ENCODE measurements around the gene PEAK3. TPM values are rescaled to one million over a fixed set of nuclear protein-coding genes. Genes with fewer than 3 reads are reported as not detected.

Gene PEAK3
- total RNA-seq, 2 experiments from 2014 or later = 0.16 to 0.34 TPM

DNA sequence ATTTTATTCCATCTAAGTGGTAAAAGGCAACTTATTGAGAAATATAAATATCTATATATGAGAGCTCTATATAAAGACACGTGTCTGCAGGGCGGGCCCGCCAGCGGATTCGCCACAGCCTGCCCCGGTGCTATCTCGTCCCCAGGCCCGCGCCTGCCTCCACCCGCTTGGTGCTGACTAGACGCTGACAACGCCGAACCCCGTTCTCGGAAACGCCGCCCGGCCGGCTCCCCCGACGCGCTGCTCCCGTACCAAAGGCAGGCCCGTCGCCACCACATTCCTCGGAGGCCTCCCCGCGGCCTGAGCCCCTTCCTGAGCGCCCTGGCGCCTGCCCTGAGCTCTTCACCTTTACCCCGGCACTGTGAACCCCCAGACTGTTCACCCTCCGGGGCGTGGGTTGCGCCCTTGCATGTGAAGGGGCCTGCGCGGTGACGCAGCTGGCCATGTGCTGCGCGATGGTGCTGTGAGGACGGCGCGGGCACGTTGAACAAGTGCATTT lies 51.9 kb downstream of the PEAK3 start:
- Mint-ChIP-seq H3K9me3 (ENCODE audit: insufficient read depth) (no peaks in the 10 kb centered on the region), H3K27me3 (ENCODE audit: low read depth) (no peaks in the 10 kb centered on the region), H3K27ac (peak overlapping the region; percentile 71), H3K4me3 (no peak overlapping the region), H3K36me3 (ENCODE audit: low read depth) (peaks cover 42% of the 10 kb centered on the region), H3K4me1 (ENCODE audit: low read depth) (peaks cover 18% of the 10 kb centered on the region)
- DNase-seq = no peak
- ChIA-PET POLR2A (interaction anchor here (0.6 to 1.6 kb wide), 3 partner anchors 13 to 225 kb away, joined by 3 to 5 read pairs (median 4); no protein-coding TSS in a partner anchor), CTCF (interaction anchor here (0.7 kb wide), 1 partner anchor 44 kb away, joined by 3 read pairs; no protein-coding TSS in a partner anchor)
- no peak for ATAC-seq

DNA sequence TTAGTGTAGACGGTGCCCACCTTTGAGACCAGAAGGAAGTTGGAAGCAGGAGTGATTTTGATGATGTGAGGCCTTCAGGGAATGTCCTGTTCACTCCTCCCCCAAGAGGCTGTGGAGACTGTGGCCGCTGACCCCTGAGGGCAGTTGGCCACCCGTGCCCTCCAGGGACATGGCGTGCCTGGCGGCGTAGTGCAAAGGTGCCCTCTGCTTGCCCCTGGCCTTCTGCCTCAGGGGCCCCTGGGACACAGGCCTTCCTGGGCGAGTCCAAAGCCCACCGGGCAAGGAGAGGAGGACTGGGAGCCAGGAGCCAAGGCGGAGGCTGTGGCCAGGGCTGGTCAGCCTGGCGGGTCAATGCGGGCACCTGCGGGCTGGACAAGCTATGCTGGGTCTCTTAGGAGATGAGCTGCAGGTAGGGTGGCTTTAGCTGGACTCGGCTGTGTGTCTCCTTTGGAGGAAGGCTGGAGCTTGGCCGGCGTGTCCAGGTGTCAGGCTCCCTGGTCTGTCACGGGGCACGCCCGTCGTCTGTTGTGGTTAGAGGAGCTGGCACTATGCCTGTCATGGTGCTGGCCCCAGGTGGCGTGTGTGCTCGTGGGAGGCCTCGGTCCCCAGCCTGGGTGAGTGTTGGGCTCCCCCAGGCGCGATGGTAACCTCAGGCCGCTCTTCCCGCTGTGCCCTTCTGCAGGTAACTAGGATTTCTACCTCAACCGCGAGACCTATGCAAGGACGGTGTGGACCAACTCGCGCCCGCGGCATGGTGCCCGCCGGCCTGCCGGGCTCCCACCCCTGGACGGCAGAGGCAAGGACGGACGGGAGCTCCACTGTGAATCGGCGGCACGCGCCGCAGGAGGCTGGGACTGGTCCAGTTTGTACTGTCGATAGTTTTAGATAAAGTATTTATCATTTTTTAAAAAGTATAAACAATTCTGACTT lies 52.6 kb downstream of the PEAK3 start:
- Mint-ChIP-seq H3K4me1 (ENCODE audit: low read depth) (peaks cover 14% of the 10 kb centered on the region), H3K4me3 (no peak overlapping the region), H3K36me3 (ENCODE audit: low read depth) (peaks cover 44% of the 10 kb centered on the region), H3K9me3 (ENCODE audit: insufficient read depth) (no peaks in the 10 kb centered on the region), H3K27me3 (ENCODE audit: low read depth) (no peaks in the 10 kb centered on the region), H3K27ac (no peak overlapping the region)
- no peak for ATAC-seq
- no peak for DNase-seq
- ChIA-PET CTCF (no interaction called here), POLR2A (interaction anchor here (0.6 to 1.6 kb wide), 2 partner anchors 40 to 226 kb away, joined by 3 to 4 read pairs; no protein-coding TSS in a partner anchor)

DNA sequence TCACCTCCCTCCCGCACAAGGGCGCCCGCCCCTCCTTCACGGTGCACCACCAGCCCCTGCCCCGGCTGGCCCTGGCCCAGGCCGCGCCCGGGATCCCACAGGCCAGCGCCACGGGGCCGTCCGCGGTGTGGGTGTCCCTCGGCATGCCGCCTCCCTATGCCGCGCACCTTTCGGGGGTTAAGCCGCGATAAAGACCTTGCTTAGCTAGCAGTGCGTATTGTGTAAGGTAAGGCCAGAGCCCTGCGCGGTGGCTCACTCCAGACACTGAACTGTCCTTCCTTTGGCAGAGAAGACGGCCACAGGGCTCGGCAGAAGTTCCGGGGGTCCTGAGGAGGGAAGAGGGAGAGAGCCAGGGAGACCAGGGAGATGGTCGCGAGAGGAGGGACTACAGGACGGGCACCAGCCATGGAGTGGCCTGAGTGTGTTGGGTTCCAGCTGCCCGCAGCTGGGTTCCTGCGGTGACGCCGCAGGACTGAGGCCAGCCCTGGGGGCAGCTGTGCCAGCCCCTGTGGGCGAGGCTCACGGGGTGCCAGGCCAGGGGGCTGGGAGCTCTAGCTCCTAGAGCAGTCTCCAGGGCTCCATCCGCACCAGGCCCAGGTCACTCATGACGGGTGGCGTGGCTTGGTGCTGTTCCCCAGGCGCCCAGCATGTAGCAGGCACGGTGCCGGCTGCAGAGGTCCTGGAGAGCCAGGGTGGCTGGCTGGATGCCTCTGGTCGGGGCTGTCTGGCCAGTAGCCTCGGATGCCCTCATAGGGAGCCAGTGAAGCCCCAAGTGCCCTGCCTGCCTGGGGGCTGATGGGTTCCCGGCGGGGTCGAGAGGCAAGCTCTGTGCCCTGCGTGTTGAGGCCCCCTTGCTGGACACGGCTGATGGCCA lies 53.6 kb downstream of the PEAK3 start:
- ChIA-PET CTCF (no interaction called here), POLR2A (no interaction called here)
- Mint-ChIP-seq H3K4me1 (ENCODE audit: low read depth) (peaks cover 13% of the 10 kb centered on the region), H3K27ac (no peak overlapping the region), H3K9me3 (ENCODE audit: insufficient read depth) (no peaks in the 10 kb centered on the region), H3K27me3 (ENCODE audit: low read depth) (no peaks in the 10 kb centered on the region), H3K36me3 (ENCODE audit: low read depth) (peaks cover 45% of the 10 kb centered on the region), H3K4me3 (no peak overlapping the region)
- DNase-seq (no peak), ATAC-seq (no peak)

DNA sequence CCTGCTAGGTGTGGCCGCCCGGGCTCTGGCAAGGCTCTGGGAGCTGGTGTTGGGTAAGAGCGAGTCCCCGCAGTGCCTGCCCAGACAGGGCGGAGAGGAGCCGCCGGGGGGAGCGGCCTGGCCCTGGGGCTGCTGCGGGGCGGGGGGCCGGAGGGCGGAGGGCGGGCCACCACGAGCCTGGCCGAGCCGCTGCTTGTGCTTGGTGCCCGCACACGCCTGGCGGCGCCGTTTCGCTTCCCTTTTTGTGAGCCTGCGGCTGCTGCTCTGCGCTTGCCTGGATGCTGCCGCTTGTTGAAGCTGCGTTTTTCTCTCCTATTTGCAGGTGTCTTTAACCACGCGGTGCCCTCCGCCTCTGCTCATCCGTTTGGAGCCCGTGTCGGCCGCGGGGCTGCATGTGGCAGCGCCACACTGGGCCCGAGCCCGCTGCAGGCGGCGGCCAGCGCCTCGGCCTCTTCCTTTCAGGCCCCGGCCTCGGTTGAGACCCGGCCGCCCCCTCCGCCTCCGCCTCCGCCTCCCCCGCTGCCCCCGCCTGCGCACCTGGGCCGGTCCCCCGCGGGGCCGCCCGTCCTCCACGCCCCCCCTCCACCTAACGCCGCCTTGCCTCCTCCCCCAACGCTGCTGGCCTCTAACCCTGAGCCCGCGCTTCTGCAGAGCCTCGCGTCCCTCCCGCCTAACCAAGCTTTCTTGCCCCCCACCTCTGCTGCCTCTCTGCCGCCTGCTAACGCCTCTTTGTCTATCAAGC lies 54.4 kb downstream of the PEAK3 start:
- POLR2A ChIA-PET = no interaction called here
- no peak overlapping the region for H3K4me3 Mint-ChIP-seq

DNA sequence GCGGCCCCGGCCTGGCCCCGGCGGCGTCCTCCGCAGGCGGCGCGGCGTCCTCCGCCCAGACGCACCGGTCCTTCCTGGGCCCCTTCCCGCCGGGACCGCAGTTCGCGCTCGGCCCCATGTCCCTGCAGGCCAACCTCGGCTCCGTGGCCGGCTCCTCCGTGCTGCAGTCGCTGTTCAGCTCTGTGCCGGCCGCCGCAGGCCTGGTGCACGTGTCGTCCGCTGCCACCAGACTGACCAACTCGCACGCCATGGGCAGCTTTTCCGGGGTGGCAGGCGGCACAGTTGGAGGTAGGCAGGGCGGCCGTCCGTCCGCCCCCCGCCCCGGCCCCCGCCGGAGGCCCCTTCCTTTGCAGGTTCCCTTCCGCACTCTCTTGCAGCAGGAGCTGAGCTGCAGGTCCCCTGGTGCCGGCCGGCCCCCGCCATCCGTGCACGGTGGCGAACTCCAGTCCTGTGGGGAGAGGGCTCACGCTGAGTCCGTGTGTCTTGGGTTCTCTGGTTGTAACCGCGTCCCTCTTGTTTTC lies 55.1 kb downstream of the PEAK3 start:
- Mint-ChIP-seq H3K4me1 (ENCODE audit: low read depth) (peaks cover 10% of the 10 kb centered on the region), H3K4me3 (no peak overlapping the region), H3K36me3 (ENCODE audit: low read depth) (peaks cover 37% of the 10 kb centered on the region), H3K27me3 (ENCODE audit: low read depth) (no peaks in the 10 kb centered on the region), H3K9me3 (ENCODE audit: insufficient read depth) (no peaks in the 10 kb centered on the region), H3K27ac (no peak overlapping the region)
- no peak for DNase-seq
- ChIA-PET CTCF (no interaction called here), POLR2A (interaction anchor here (0.6 kb wide), 1 partner anchor 1015 kb away, joined by 3 read pairs; no protein-coding TSS in a partner anchor)
- no peak for ATAC-seq

More for the DNA sequence above, 54.4 kb downstream of the PEAK3 start:
- ATAC-seq = no peak
- Mint-ChIP-seq H3K27me3 (ENCODE audit: low read depth) (no peaks in the 10 kb centered on the region), H3K4me1 (ENCODE audit: low read depth) (peaks cover 10% of the 10 kb centered on the region), H3K27ac (no peak overlapping the region), H3K9me3 (ENCODE audit: insufficient read depth) (no peaks in the 10 kb centered on the region), H3K36me3 (ENCODE audit: low read depth) (peaks cover 41% of the 10 kb centered on the region)
- CTCF ChIA-PET = no interaction called here
- DNase-seq = no peak

DNA sequence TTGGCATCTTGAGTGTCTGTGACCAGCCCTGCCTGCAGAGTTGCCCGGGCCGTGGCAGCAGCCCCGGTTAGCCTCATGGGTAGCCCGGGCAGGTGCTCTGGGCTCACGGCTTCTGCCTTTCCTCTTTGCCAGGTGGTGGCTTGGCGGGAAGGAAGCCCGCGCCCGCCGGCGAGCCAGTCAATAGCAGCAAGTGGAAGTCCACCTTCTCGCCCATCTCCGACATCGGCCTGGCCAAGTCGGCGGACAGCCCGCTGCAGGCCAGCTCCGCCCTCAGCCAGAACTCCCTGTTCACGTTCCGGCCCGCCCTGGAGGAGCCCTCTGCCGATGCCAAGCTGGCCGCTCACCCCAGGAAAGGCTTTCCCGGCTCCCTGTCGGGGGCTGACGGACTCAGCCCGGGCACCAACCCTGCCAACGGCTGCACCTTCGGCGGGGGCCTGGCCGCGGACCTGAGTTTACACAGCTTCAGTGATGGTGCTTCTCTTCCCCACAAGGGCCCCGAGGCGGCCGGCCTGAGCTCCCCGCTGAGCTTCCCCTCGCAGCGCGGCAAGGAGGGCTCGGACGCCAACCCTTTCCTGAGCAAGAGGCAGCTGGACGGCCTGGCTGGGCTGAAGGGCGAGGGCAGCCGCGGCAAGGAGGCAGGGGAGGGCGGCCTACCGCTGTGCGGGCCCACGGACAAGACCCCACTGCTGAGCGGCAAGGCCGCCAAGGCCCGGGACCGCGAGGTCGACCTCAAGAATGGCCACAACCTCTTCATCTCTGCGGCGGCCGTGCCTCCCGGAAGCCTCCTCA lies 55.7 kb downstream of the PEAK3 start:
- DNase-seq (no peak), ATAC-seq (no peak)
- H3K9me3 Mint-ChIP-seq (ENCODE audit: insufficient read depth) = no peaks in the 10 kb centered on the region
- CTCF ChIA-PET = no interaction called here
- POLR2A ChIA-PET = interaction anchor here (0.6 kb wide), 1 partner anchor 1016 kb away, joined by 3 read pairs; no protein-coding TSS in a partner anchor
- no peaks in the 10 kb centered on the region for H3K27me3 Mint-ChIP-seq (ENCODE audit: low read depth)
- H3K36me3 Mint-ChIP-seq (ENCODE audit: low read depth) = peaks cover 34% of the 10 kb centered on the region
- H3K27ac Mint-ChIP-seq = peak overlapping the region; percentile 49
- peaks cover 10% of the 10 kb centered on the region for H3K4me1 Mint-ChIP-seq (ENCODE audit: low read depth)
- no peak overlapping the region for H3K4me3 Mint-ChIP-seq

DNA sequence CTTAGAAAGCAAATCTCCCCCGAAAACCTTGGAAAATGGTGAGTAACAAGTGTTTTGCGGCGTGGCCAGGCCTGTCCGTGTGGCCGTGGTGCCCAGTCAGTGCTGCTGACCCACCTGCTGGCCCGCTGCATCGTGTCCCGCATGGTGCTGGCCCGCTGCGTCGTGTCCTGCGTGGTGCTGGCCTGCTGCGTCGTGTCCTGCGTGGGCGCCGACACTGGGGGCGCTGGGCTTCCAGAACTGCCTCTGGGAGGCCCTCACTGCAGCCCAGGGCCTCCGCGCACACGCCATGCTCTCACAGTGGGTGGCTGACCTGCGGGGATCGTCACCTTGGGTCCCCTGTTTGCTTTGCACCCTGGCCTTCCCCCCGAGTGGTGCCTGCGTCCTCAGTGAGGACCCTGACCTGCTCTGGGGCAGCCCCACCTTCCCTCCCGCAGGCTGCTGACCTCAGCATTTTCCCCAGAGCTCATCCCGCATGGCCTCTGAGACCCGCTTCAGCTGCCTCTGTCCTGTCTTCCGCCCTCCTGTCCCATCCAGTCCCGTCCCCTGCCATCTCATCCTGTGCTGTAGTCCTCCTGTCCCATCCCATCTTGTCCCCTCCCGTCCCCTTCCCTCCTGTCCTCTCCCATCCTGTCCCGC lies 56.4 kb downstream of the PEAK3 start:
- Mint-ChIP-seq H3K9me3 (ENCODE audit: insufficient read depth) (no peaks in the 10 kb centered on the region), H3K4me3 (no peak overlapping the region), H3K27me3 (ENCODE audit: low read depth) (no peaks in the 10 kb centered on the region), H3K4me1 (ENCODE audit: low read depth) (peaks cover 10% of the 10 kb centered on the region), H3K36me3 (ENCODE audit: low read depth) (peaks cover 37% of the 10 kb centered on the region), H3K27ac (peak overlapping the region; percentile 49)
- POLR2A ChIA-PET = no interaction called here
- DNase-seq (no peak), ATAC-seq (no peak)
- CTCF ChIA-PET = no interaction called here

DNA sequence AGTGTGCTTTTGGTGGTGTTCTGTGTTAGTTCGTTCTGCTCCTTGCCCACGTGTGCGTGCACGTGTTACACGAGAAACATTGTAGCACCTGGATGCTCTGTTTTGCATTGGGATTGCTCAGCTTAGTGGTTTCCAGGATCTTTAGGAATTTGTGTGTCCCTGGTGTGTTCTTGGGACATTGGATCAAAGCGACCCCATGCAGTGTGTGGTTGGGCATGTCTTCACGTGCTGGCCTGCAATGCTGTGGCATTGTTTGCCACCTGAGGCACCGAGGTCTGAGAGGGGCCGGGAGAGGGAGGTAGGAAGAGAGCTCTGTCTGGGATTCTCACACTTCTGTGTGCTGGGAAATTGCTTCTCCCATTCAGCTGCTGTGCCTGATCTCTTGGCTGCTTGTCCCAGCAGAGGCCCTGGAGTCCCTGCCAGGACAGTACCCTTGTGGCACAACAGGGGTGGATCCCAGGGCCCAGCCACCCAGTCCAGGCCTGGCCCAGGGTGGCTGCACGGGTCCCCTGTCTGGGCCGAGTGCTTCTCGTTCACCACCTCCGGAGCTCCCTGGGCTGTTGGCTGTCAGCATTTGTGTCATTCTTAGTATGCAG lies 57.1 kb downstream of the PEAK3 start:
- ATAC-seq (no peak), DNase-seq (no peak)
- peaks cover 10% of the 10 kb centered on the region for H3K4me1 Mint-ChIP-seq (ENCODE audit: low read depth)
- ChIA-PET POLR2A (no interaction called here), CTCF (no interaction called here)
- H3K4me3 Mint-ChIP-seq = no peak overlapping the region
- H3K27ac Mint-ChIP-seq = peak overlapping the region; percentile 77
- H3K27me3 Mint-ChIP-seq (ENCODE audit: low read depth) = no peaks in the 10 kb centered on the region
- H3K36me3 Mint-ChIP-seq (ENCODE audit: low read depth) = peaks cover 36% of the 10 kb centered on the region
- H3K9me3 Mint-ChIP-seq (ENCODE audit: insufficient read depth) = no peaks in the 10 kb centered on the region

All from activated CD8-positive, alpha-beta T cell treated with anti-CD3 and anti-CD28 coated beads, Interleukin-2, amount 10 ng/mL, durations not matched to agents 7 days and 5 days (primary cell).